ENCODE measurements around the gene B3GALT6.

DNA sequence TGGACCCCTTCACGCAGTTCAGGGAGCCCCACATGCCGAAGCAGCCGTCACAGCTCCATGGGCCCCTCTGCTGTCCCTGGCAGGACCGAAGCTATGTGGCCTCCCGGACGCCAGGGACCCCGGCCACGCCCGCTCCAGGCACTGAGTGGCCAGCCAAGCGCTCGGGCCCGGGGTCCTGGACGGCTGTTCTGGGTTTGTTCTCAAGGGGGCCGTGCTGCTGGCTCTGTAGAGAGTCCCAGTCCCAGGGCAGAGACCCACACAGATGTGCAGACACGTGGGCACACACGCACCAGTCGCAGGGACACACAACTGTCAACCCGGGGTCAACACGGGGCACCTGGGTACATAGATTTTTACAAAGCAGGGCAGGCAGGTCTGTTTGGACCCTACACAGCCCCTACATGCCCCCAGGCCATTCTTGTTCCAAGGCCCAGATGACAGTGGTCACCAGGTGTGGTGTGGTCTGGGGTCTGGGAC is 6.7 kb downstream of the B3GALT6 start:
- TF ChIP-seq, protein P1, sequence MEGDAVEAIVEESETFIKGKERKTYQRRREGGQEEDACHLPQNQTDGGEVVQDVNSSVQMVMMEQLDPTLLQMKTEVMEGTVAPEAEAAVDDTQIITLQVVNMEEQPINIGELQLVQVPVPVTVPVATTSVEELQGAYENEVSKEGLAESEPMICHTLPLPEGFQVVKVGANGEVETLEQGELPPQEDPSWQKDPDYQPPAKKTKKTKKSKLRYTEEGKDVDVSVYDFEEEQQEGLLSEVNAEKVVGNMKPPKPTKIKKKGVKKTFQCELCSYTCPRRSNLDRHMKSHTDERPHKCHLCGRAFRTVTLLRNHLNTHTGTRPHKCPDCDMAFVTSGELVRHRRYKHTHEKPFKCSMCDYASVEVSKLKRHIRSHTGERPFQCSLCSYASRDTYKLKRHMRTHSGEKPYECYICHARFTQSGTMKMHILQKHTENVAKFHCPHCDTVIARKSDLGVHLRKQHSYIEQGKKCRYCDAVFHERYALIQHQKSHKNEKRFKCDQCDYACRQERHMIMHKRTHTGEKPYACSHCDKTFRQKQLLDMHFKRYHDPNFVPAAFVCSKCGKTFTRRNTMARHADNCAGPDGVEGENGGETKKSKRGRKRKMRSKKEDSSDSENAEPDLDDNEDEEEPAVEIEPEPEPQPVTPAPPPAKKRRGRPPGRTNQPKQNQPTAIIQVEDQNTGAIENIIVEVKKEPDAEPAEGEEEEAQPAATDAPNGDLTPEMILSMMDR (IDR thresholded peaks at IDR 0.05): no peak
- TF ChIP-seq EZH2 (IDR thresholded peaks at IDR 0.05) (no peak), EZH2phosphoT487 (IDR thresholded peaks at IDR 0.05) (no peak)
